Right lobe of liver (tissue), 6 donors: ENCODE measurements around the gene FGD2. TPM values are rescaled to one million over a fixed set of nuclear protein-coding genes. Genes with fewer than 3 reads are reported as not detected.

Experiments used
- ATAC-seq, 4 donors: fragments of 200-7000 bp; cut with Tn5 transposase; one replicate each; pipeline ENCODE4 v1.9.1; 2020; ENCODE audit warnings: mild to moderate bottlenecking in 4 of 4, moderate library complexity in 4 of 4
- DNase-seq, 3 donors: peaks; one replicate each; pipeline ENCODE4 v3.0.0-alpha.2; 2020
- H3K27ac ChIP-seq, 3 donors: fragments of 200-600 bp; one replicate each; pipeline ENCODE4 v1.8.0; 2022
- H3K27me3 ChIP-seq, 2 donors: fragments of 200-600 bp; one replicate each; pipeline ENCODE4 v1.8.0; 2022
- H3K36me3 ChIP-seq, 4 donors: fragments of 200-600 bp; sonication (generic) in 1 of 4; one replicate each; pipeline versions ENCODE4 v1.5.1 to v1.8.0; 2017 to 2022; ENCODE audit warnings: control low read depth in 1 of 4
- H3K4me1 ChIP-seq, 4 donors: fragments of 200-600 bp; sonication (generic) in 1 of 4; one replicate each; pipeline versions ENCODE4 v1.5.1 to v1.8.0; 2017 to 2022; ENCODE audit warnings: control low read depth in 1 of 4
- H3K4me3 ChIP-seq, 3 donors: fragments of 200-600 bp; one replicate each; pipeline ENCODE4 v1.8.0; 2022
- H3K9me3 ChIP-seq, 4 donors: fragments of 200-600 bp; sonication (generic) in 1 of 4; one replicate each; pipeline versions ENCODE4 v1.5.1 to v1.8.0; 2017 to 2022; ENCODE audit warnings: control low read depth in 1 of 4
- CTCF ChIP-seq, 4 donors: fragments of 200-600 bp in 3 of 4; fragments of 450-650 bp in 1 of 4; IDR thresholded peaks; one replicate each; pipeline versions ENCODE4 v1.5.1 to v1.8.0; 2016 to 2022; ENCODE audit warnings: antibody characterized with exemption in 4 of 4, mild to moderate bottlenecking in 2 of 4
- POLR2A ChIP-seq: fragments of 450-650 bp; IDR thresholded peaks from one replicate; pipeline ENCODE4 v1.6.1; 2017; ENCODE audit warnings: antibody characterized with exemption, mild to moderate bottlenecking
- WGBS: methylation state at CpG from one replicate; pipeline ENCODE4 v1.1.6; 2018; ENCODE audit warnings: low coverage, low lambda C conversion rate; ENCODE audit not compliant: insufficient coverage; ENCODE audit errors: missing lambda C conversion rate; 5-methylcytosine and 5-hydroxymethylcytosine counted together
- intact Hi-C, 2 donors: fragments of 100-400 bp; cut with DNase I; formaldehyde crosslinking; loops; one replicate each; pipeline versions ENCODE4 v1.11.2 to v1.14.1; 2022
- total RNA-seq, 6 experiments: library from RNA; depleted of rRNA in 2 of 6; stranded (reverse); fragments of >200 nt in 2 of 6; fragmentation: NEBNext Ultra II Directional in 3 of 6; extraction: Animal tissue kit (Norgen Biotek cat#: 25700) in 3 of 6; gene quantifications; one replicate each; pipeline versions ENCODE4 v1.1.0 to v1.2.4, GENCODE V29; 2016 to 2023
- donor health status: DM: no; HTN: yes; CAD: no.
- donor health status: DM: no; HTN: no; CAD: no.
- donor health status: DM: no; HTN: no; CAD: no.
- donor health status: DM: no; HTN: yes; CAD: no.
- donor health status: DM: no; HTN: yes; CAD: no.

Gene FGD2
- total RNA-seq, 6 experiments from 2014 or later = 6.6 to 15.6 (median 9.6) TPM

DNA sequence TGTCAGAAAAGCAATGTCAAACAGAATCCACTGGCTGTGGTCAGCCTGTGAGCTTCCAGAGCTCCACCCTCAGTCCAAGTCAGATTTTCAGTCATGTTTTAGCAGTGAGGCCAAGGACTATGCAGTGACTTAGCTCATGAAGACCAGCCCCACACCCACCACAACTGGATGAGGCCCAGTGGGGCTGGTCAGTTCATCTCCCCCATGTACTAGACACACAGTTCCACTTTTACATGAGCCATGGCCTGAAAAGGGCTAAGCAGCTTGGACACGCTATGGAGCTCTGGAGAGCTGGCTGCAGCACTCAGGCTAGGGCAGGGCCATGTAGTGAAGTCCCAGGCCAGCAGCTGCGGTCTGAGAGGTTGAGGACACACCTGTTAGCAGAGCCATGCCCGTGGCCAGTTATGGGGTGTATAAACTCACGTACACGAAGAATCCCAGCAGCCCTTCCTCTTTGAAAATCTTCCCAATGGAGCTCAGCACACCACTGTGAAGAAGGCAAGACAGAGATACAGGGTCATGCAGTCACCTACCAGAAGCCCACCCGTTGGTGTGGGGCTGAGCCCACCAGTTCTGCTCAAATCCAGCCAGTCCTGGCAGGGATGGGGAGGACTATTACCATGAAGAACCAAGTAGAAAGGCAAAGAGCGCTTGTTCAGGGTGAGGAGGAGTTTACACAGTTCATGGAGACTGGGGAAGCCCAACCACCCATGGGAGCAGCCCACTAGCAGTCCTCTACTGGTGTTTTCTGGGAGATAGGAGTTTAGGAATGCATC lies 30.0 kb upstream of the FGD2 start:
- Histone ChIP-seq H3K4me1 (no peaks in the 10 kb centered on the region), H3K36me3 (peaks cover 9 to 85% (median 48%) of the 10 kb centered on the region in 4 donors), H3K4me3 (no peak overlapping the region), H3K27me3 (no peaks in the 10 kb centered on the region), H3K27ac (no peak overlapping the region), H3K9me3 (no peaks in the 10 kb centered on the region)
- no peak for TF ChIP-seq POLR2A
- TF ChIP-seq CTCF (IDR thresholded peaks at IDR 0.05) = no peak
- ATAC-seq (no peak), DNase-seq (no peak)
- intact Hi-C loops = loop anchor here (10.0 kb wide), 1 partner anchor 81 kb away; no protein-coding TSS in a partner anchor
- 67% methylated on average over 1 of the region's 7 CpGs for whole genome bisulfite sequencing

- no peak for DNase-seq
- TF ChIP-seq CTCF (IDR thresholded peaks at IDR 0.05) = no peak
- TF ChIP-seq POLR2A = no peak
- intact Hi-C loops = loop anchor here (10.0 kb wide), 1 partner anchor 81 kb away; no protein-coding TSS in a partner anchor
- no peaks in the 10 kb centered on the region for H3K4me1 ChIP-seq
- WGBS = 81% methylated on average over 3 of the region's 4 CpGs
- no peak overlapping the region for H3K27ac ChIP-seq
- no peaks in the 10 kb centered on the region for H3K9me3 ChIP-seq
- no peak for ATAC-seq
- peaks cover 9 to 80% (median 45%) of the 10 kb centered on the region in 4 donors for H3K36me3 ChIP-seq
- H3K4me3 ChIP-seq = no peak overlapping the region
- H3K27me3 ChIP-seq = no peaks in the 10 kb centered on the region
Measured at GRCh38 chr6:36976007-36976264, 29.5 kb upstream of the FGD2 start.

DNA sequence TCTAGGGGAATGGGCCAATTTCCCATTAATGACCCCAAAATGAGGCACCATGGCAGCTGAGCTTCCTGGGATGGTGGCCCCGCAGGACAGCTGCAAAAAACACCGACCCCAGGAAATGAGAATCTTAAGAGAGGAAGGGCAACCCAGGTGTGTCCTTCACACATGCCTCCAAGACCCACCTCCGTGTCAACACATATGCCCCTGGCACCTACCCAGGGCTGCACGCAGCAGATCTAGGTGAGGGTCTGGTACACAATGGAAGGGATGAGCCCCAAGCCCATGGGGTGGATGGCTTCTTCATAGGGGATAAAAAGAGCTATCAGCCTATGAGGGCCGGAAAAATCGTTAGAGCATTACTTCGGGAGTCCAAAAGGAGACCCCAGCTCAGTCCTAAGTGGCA lies 28.9 kb upstream of the FGD2 start:
- Histone ChIP-seq H3K4me1 (no peaks in the 10 kb centered on the region), H3K27me3 (no peaks in the 10 kb centered on the region), H3K9me3 (no peaks in the 10 kb centered on the region), H3K4me3 (no peak overlapping the region), H3K27ac (no peak overlapping the region), H3K36me3 (peaks cover 9 to 74% (median 41%) of the 10 kb centered on the region in 4 donors)
- no CpG with 5 or more reads among the region's 7 CpGs for WGBS
- DNase-seq (no peak), ATAC-seq (no peak)
- intact Hi-C loops = loop anchor here (10.0 kb wide), 1 partner anchor 82 kb away; no protein-coding TSS in a partner anchor
- no peak for TF ChIP-seq CTCF (IDR thresholded peaks at IDR 0.05)
- TF ChIP-seq POLR2A = no peak

- no peak overlapping the region for H3K27ac ChIP-seq
- no peaks in the 10 kb centered on the region for H3K27me3 ChIP-seq
- no peaks in the 10 kb centered on the region for H3K4me1 ChIP-seq
- H3K9me3 ChIP-seq = no peaks in the 10 kb centered on the region
- DNase-seq (no peak), ATAC-seq (no peak)
- no peak for TF ChIP-seq POLR2A
- TF ChIP-seq CTCF (IDR thresholded peaks at IDR 0.05) = no peak
- intact Hi-C loops = loop anchor here (10.0 kb wide), 1 partner anchor 82 kb away; no protein-coding TSS in a partner anchor
- peaks cover 9 to 70% (median 39%) of the 10 kb centered on the region in 4 donors for H3K36me3 ChIP-seq
- H3K4me3 ChIP-seq = no peak overlapping the region
- WGBS = 89% methylated on average over 3 of the region's 6 CpGs
Measured at GRCh38 chr6:36976931-36977330, 28.5 kb upstream of the FGD2 start.
